HCT116 (cell line): ENCODE results near the gene SUPT3H. TPM values are rescaled to one million over a fixed set of nuclear protein-coding genes. Genes with fewer than 3 reads are reported as not detected.

Experiments used
- ATAC-seq: fragments of 200-7000 bp; cut with Tn5 transposase; 2 replicates; pipeline ENCODE4 v1.9.1; 2020; ENCODE audit warnings: mild to moderate bottlenecking, moderate library complexity
- BruUV-seq: library from RNA; stranded (reverse); fragments of 400-500 nt; replicated peaks from 2 replicates; lab custom pipeline; 2021; lab: Mats Ljungman, UMichigan
- CTCF ChIA-PET: fragments of 300-600 bp; sonication (Branson Sonifier 250); formaldehyde crosslinking; loops from one replicate; lab custom pipeline; 2021; ENCODE audit warnings: antibody characterized with exemption; lab: Charles Lee
- POLR2A ChIA-PET: fragments of 300-600, 350-600 bp; sonication (Branson Sonifier 250); formaldehyde crosslinking; loops from one replicate; lab custom pipeline; 2021; ENCODE audit warnings: antibody characterized with exemption; lab: Charles Lee
- RAD21 ChIA-PET, 2 experiments: fragments of 300-600 bp; sonication (Branson Sonifier 250); formaldehyde crosslinking; loops; one replicate each; lab custom pipeline; 2023; ENCODE audit warnings: low total read pairs in 2 of 2; ENCODE audit not compliant: uncharacterized antibody in 2 of 2, unreplicated experiment in 2 of 2, low non-redundant PET in 1 of 2; lab: Charles Lee
- DNase-seq: peaks from one replicate; pipeline ENCODE4 v3.0.0-alpha.2; 2010; ENCODE audit warnings: low read depth, low spot score
- H2AFZ ChIP-seq: fragments of 200-600 bp; shearing (Covaris generic), sonication (generic); 2 replicates; pipeline ENCODE4 v1.6.1; 2017; ENCODE audit warnings: low read depth, mixed run types, mixed read lengths, antibody characterized with exemption, low read length; ENCODE audit not compliant: poor library complexity, severe bottlenecking
- H3K27ac ChIP-seq: 2 replicates; pipeline ENCODE4 v1.5.1; 2012; ENCODE audit warnings: low read depth, low read length
- H3K27me3 ChIP-seq: fragments of 200-600 bp; sonication (generic); 2 replicates; pipeline ENCODE4 v1.6.1; 2016; ENCODE audit warnings: mixed run types, low read length, mixed read lengths; ENCODE audit not compliant: insufficient read depth
- H3K36me3 ChIP-seq, 2 experiments: fragments of 200-500 bp in 1 of 2; fragments of 200-600 bp in 1 of 2; sonication (Bioruptor generic) in 1 of 2; sonication (generic) in 1 of 2; 2 replicates each; pipeline versions ENCODE4 v1.5.1 to v1.6.1; 2014 to 2016; ENCODE audit warnings: low read length in 2 of 2, inconsistent platforms in 1 of 2, mixed read lengths in 1 of 2, mixed run types in 1 of 2; ENCODE audit not compliant: insufficient read depth in 2 of 2, control insufficient read depth in 1 of 2
- H3K4me1 ChIP-seq, 2 experiments: fragments of 200-600 bp in 1 of 2; sonication (generic) in 1 of 2; 2 replicates each; pipeline versions ENCODE4 v1.5.1 to v1.6.1; 2012 to 2017; ENCODE audit warnings: low read length in 2 of 2, inconsistent platforms in 1 of 2, mild to moderate bottlenecking in 1 of 2, mixed read lengths in 1 of 2, mixed run types in 1 of 2, moderate library complexity in 1 of 2; ENCODE audit not compliant: insufficient read depth in 2 of 2, control insufficient read depth in 1 of 2
- H3K4me2 ChIP-seq: fragments of 200-600 bp; sonication (generic); 2 replicates; pipeline ENCODE4 v1.6.1; 2017; ENCODE audit warnings: mixed run types, low read length, mixed read lengths
- H3K4me3 ChIP-seq, 2 experiments: fragments of 200-600 bp in 1 of 2; sonication (generic) in 1 of 2; replicated peaks in 1 of 2; 2 replicates each; pipeline ENCODE4 v1.5.1; 2011 to 2016; ENCODE audit warnings: low read length in 2 of 2, control low read depth in 1 of 2, low read depth in 1 of 2, mild to moderate bottlenecking in 1 of 2, mixed read lengths in 1 of 2, mixed run types in 1 of 2
- H3K79me2 ChIP-seq: fragments of 200-600 bp; sonication (generic); 2 replicates; pipeline ENCODE4 v1.6.1; 2017; ENCODE audit warnings: mild to moderate bottlenecking, mixed run types, low read length, moderate library complexity, mixed read lengths; ENCODE audit not compliant: insufficient read depth
- H3K9ac ChIP-seq: fragments of 200-600 bp; sonication (generic); 2 replicates; pipeline ENCODE4 v1.6.1; 2016; ENCODE audit warnings: low read length, mixed read lengths
- H3K9me2 ChIP-seq: fragments of 200-600 bp; sonication (generic), shearing (Covaris generic); 2 replicates; pipeline ENCODE4 v1.6.1; 2017; ENCODE audit warnings: mixed run types, mild to moderate bottlenecking, moderate library complexity; ENCODE audit not compliant: insufficient read depth
- H3K9me3 ChIP-seq, 2 experiments: fragments of 200-500 bp in 1 of 2; fragments of 200-600 bp in 1 of 2; sonication (Bioruptor generic) in 1 of 2; sonication (generic) in 1 of 2; 2 replicates each; pipeline ENCODE4 v1.6.1; 2014 to 2017; ENCODE audit warnings: low read length in 2 of 2, mixed read lengths in 2 of 2, inconsistent platforms in 1 of 2, low read depth in 1 of 2, mild to moderate bottlenecking in 1 of 2, mixed run types in 1 of 2, moderate library complexity in 1 of 2; ENCODE audit not compliant: control insufficient read depth in 1 of 2, insufficient read depth in 1 of 2
- H4K20me1 ChIP-seq: fragments of 200-600 bp; sonication (generic), shearing (Covaris generic); 2 replicates; pipeline ENCODE4 v1.6.1; 2017; ENCODE audit warnings: mixed run types, mild to moderate bottlenecking, moderate library complexity; ENCODE audit not compliant: insufficient read depth
- ATF3 ChIP-seq: IDR thresholded peaks from 2 replicates; pipeline ENCODE4 v1.6.1; 2012
- CEBPB ChIP-seq: IDR thresholded peaks from 2 replicates; pipeline ENCODE4 v1.6.1; 2012; ENCODE audit warnings: low read depth
- EGR1 ChIP-seq: IDR thresholded peaks from 2 replicates; pipeline ENCODE4 v1.6.1; 2012; ENCODE audit warnings: low read depth
- ELF1 ChIP-seq: IDR thresholded peaks from 2 replicates; pipeline ENCODE4 v1.6.1; 2012; ENCODE audit warnings: low read depth, borderline replicate concordance
- FOSL1 ChIP-seq: IDR thresholded peaks from 2 replicates; pipeline ENCODE4 v1.6.1; 2012; ENCODE audit warnings: low read depth
- JUND ChIP-seq: IDR thresholded peaks from 2 replicates; pipeline ENCODE4 v1.6.1; 2012
- SIN3A ChIP-seq: IDR thresholded peaks from 2 replicates; pipeline ENCODE4 v1.6.1; 2012; ENCODE audit warnings: low read depth
- SRF ChIP-seq: IDR thresholded peaks from 2 replicates; pipeline ENCODE4 v1.6.1; 2012; ENCODE audit warnings: low read depth
- TCF7L2 ChIP-seq: IDR thresholded peaks from 2 replicates; pipeline ENCODE4 v1.7.0; 2011; ENCODE audit warnings: borderline replicate concordance, inconsistent platforms; ENCODE audit not compliant: insufficient read depth, insufficient read length; ENCODE audit errors: extremely low read depth
- YY1 ChIP-seq: IDR thresholded peaks from 2 replicates; pipeline ENCODE4 v1.6.1; 2011; ENCODE audit warnings: low read length, low read depth, moderate library complexity, mild to moderate bottlenecking; ENCODE audit not compliant: insufficient replicate concordance; ENCODE audit errors: extremely low read depth
- ZBTB33 ChIP-seq: IDR thresholded peaks from 2 replicates; pipeline ENCODE4 v1.6.1; 2011; ENCODE audit warnings: mild to moderate bottlenecking, low read length, moderate library complexity; ENCODE audit not compliant: insufficient replicate concordance; ENCODE audit errors: extremely low read depth
- intact Hi-C: fragments of 100-400 bp; cut with micrococcal nuclease; formaldehyde crosslinking; loops from 2 replicates; pipeline ENCODE4 v1.10.0; 2022
- total RNA-seq: library from RNA; stranded (reverse); gene quantifications from one replicate; pipeline ENCODE4 v1.2.1, GENCODE V29; 2021; ENCODE audit not compliant: unreplicated experiment
- TF ChIP-seq, protein P1 (sequence below): IDR thresholded peaks from 2 replicates; pipeline ENCODE4 v1.6.1; 2012
- TF ChIP-seq, protein P2 (sequence below), 3 experiments: fragments of 200-600 bp in 1 of 3; sonication (generic) in 1 of 3; IDR thresholded peaks in 2 of 3; conservative IDR thresholded peaks in 1 of 3; 2 replicates each; pipeline ENCODE4 v1.5.1; 2012 to 2017; ENCODE audit warnings: low read depth in 2 of 3, low read length in 2 of 3, antibody characterized with exemption in 1 of 3, borderline replicate concordance in 1 of 3, control low read depth in 1 of 3, mild to moderate bottlenecking in 1 of 3, mixed read lengths in 1 of 3, mixed run types in 1 of 3, moderate library complexity in 1 of 3; ENCODE audit not compliant: insufficient read depth in 1 of 3

Gene SUPT3H
- total RNA-seq, 1 experiment from 2014 or later, result 7.4 TPM

- TF ChIP-seq ELF1 (no peak), SRF (no peak), YY1 (no peak), SIN3A (no peak)
These were observed 534.0 kb downstream of the SUPT3H start (continued) for GRCh38 chr6:44843734-44844133.

DNA sequence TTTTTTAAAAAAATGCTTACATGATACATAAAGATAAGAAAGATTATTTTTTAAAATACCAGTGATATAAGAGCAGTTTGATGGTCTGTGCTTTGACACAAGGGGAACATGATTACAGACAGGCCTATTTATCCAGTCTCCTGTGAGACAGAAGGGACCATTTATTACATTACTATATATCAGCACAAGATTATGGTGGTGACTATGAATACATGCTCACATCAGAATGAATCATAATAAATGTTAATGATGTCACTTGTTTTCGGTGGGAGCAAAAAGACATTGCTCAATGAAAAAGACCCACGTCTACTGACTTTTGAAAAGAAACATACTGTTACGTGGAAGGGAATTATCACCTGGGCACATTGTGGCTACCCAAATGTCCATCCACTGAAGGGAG lies 535.1 kb downstream of the SUPT3H start:
- Histone ChIP-seq H3K4me3 (no peak overlapping the region), H3K9me2 (no peaks in the 10 kb centered on the region), H3K4me2 (no peak overlapping the region), H3K27ac (no peak overlapping the region), H3K79me2 (no peaks in the 10 kb centered on the region), H3K9me3 (no peaks in the 10 kb centered on the region), H2AFZ (no peak overlapping the region), H3K36me3 (no peaks in the 10 kb centered on the region), H4K20me1 (no peaks in the 10 kb centered on the region), H3K27me3 (no peaks in the 10 kb centered on the region), H3K4me1 (no peaks in the 10 kb centered on the region), H3K9ac (no peak overlapping the region)
- TF ChIP-seq, protein P1, sequence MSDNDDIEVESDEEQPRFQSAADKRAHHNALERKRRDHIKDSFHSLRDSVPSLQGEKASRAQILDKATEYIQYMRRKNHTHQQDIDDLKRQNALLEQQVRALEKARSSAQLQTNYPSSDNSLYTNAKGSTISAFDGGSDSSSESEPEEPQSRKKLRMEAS, result no peak
- TF ChIP-seq EGR1 (no peak), CEBPB (no peak), ATF3 (no peak), JUND (no peak), SRF (no peak), FOSL1 (no peak), ZBTB33 (no peak), TCF7L2 (no peak), YY1 (no peak), SIN3A (no peak)
- TF ChIP-seq, protein P2, sequence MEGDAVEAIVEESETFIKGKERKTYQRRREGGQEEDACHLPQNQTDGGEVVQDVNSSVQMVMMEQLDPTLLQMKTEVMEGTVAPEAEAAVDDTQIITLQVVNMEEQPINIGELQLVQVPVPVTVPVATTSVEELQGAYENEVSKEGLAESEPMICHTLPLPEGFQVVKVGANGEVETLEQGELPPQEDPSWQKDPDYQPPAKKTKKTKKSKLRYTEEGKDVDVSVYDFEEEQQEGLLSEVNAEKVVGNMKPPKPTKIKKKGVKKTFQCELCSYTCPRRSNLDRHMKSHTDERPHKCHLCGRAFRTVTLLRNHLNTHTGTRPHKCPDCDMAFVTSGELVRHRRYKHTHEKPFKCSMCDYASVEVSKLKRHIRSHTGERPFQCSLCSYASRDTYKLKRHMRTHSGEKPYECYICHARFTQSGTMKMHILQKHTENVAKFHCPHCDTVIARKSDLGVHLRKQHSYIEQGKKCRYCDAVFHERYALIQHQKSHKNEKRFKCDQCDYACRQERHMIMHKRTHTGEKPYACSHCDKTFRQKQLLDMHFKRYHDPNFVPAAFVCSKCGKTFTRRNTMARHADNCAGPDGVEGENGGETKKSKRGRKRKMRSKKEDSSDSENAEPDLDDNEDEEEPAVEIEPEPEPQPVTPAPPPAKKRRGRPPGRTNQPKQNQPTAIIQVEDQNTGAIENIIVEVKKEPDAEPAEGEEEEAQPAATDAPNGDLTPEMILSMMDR (IDR thresholded peaks at IDR 0.05 in 2 of 3, conservative IDR thresholded peaks at IDR 0.05 in 1 of 3; ENCODE audit: borderline replicate concordance in 1 of 3, insufficient read depth in 1 of 3, low read depth in 2 of 3, low read length in 2 of 3), result no peak
- CTCF ChIA-PET, result no interaction called here
- POLR2A ChIA-PET, result no interaction called here
- DNase-seq (no peak), ATAC-seq (no peak)
- RAD21 ChIA-PET, result no interaction called here
- intact Hi-C loops, result no loop called here
- no TSS peak for BruUV-seq
